Upper lobe of left lung (tissue), 4 donors: Measurements from ENCODE around the gene TMEM181.

ENCODE experiments used
- CTCF ChIP-seq, 6 experiments: fragments of 450-650 bp in 4 of 6; fragments of 200-600 bp in 2 of 6; sonication (generic) in 2 of 6; IDR thresholded peaks; one replicate each; pipeline ENCODE4 v1.5.1; 2016 to 2019; ENCODE audit warnings: antibody characterized with exemption in 6 of 6
- POLR2A ChIP-seq, 4 donors: fragments of 450-650 bp; IDR thresholded peaks; one replicate each; pipeline ENCODE4 v1.5.1; 2016 to 2017; ENCODE audit warnings: antibody characterized with exemption in 4 of 4, mild to moderate bottlenecking in 2 of 4
- POLR2AphosphoS5 ChIP-seq, 2 donors: sonication (generic); formaldehyde crosslinking; IDR thresholded peaks; one replicate each; pipeline ENCODE4 v1.5.1; 2017; ENCODE audit warnings: antibody characterized with exemption in 2 of 2

GRCh38 chr6:158544428-158544827 lies 15.5 kb upstream of the TMEM181 start:
- TF ChIP-seq POLR2AphosphoS5 (IDR thresholded peaks at IDR 0.05), result no peak
- TF ChIP-seq CTCF (IDR thresholded peaks at IDR 0.05), result no peak
- no peak for TF ChIP-seq POLR2A (IDR thresholded peaks at IDR 0.05)
